ENCODE measurements around the gene AUP1.

The AUP1 gene

DNA sequence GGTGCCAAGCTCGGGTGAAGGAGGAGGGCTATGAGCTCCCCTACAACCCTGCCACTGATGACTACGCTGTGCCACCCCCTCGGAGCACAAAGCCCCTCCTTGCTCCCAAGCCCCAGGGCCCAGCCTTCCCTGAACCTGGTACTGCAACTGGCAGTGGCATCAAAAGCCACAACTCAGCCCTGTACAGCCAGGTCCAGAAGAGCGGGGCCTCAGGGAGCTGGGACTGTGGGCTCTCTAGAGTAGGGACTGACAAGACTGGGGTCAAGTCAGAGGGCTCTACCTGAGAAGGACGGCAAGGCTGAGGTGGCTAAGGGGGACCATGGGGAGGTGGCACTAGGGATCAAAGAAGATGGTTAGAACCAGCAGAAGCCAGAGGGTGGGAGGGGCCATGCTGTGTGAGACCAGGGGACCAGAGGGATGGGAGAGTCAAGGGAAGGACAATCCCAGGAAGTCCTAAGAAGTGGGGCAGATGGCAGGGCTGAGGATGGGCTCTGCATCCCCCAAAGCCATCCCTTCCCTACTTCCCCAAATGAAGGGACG is 27.4 kb upstream of the AUP1 start:
- DNase-seq (ENCODE audit: low spot score) = no peak

DNA sequence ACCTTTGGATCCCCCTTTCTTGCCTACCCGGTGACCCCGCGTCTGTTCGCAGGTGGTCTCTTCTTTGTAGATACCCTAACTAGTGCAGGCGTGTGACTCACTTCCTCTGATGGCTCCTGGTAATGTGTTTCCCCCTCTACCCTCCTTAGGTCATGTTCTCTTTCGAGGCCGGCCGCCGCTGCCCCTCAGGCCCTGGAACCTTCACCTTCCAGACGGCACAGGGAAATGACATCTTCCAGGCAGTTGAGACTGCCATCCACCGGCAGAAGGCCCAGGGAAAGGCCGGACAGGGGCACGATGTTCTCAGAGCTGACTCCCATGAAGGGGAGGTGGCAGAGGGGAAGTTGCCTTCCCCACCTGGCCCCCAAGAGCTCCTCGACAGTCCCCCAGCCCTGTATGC is 26.7 kb upstream of the AUP1 start:
- DNase-seq (ENCODE audit: low spot score) = no peak

DNA sequence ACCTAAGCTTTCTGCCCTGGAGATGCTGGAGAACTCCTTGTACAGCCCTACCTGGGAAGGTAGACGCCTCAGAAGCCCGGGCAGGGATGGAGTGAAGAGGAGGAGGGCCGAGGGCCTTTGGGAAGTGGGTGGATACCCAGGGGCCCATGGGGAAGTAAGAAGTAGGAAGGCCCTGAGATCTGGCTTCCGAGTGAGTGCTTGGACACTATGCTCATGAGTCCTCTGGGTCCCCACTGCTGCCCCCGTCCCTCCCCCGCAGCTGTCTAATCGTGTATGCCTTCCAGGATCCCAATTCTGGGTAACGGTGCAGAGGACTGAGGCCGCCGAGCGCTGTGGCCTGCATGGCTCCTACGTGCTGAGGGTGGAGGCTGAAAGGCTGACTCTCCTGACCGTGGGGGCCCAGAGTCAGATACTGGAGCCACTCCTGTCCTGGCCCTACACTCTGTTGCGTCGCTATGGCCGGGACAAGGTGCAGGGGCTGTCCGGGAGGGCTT is 26.2 kb upstream of the AUP1 start:
- DNase-seq (ENCODE audit: low spot score) = no peak

DNA sequence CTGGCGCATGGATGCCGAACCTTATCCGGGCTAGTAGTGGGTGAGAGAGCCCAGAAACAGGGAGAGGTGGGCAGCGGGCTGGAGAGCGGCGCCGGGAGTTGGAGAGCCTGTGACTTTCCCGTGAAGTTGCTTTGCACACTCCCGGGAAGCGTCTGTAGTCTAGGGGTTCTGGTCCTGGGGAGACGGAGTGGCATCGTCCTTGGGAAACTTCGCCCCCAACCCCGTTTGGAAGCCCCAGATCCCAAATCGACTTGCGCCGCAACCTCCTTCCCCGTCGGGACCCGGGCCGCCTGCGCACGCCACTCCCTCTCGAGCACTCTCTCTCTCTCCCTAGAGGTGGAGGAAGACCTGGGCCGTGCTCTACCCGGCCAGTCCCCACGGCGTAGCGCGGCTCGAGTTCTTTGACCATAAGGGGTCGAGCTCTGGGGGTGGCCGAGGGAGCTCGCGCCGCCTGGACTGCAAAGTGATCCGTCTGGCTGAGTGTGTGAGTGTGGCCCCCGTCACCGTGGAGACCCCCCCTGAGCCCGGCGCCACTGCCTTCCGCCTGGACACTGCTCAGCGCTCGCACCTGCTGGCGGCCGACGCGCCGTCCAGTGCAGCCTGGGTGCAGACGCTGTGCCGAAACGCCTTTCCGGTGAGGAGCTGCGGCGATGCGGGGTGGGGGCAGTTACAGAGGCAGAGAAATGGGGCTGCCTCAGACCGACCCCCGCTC is 25.5 kb upstream of the AUP1 start:
- DNase-seq (ENCODE audit: low spot score) = peak; percentile 59

DNA sequence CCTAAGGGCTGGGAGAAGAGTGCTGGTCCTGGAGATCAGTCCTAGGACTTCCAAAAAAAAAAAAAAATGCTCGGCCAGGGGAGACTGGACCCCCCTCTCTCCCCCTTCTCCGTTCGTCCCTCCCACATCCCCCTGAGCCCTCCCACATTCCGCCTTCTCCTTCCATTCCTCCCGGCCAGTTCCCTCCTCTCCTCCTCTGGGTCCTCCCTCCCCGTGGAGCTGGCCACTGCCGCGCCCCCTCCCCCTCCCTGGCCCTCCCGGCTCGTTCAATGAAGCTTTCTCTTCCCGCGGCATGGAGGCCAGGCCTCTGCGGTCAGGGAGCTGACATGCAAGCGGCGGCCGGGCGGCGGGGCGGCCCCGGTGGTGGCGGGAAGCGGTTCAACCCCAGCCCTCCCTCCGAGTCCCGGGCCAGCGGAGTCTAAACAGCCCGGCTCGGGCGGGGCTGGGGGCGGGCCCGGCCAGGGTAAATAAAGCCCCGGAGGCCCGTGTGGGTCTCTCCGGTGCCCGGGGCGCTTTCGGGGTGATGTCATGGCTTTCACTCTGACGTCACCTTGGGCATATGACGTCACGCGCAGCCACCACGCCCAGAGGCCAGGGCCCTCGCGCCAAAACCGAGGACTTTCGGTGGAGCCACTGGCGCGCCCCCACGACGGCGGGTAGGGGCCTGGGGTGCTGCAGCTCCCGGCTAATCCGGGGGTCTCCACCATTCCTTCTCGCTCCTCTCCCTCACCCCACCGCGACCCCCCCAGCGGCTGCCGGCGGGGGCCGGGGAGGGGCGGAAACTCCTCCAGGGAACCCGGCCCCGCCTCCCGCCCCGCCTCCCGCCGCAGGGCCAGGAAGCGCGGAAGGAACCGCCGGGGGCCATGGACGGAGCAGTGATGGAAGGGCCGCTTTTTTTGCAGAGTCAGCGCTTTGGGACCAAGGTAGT is 24.6 kb upstream of the AUP1 start, which contains the start of the genes DOK1 and LOXL3:
Gene DOK1, plus strand, starts transcription at position 829 of the 928 bp plus-strand sequence. Its CDS starts 35 bp downstream, at position 864.
Gene LOXL3, minus strand, starts transcription at position 51 of the 928 bp plus-strand sequence. CDS start 1,308 bp downstream, outside the sequence.
- DNase-seq (ENCODE audit: low spot score) = peak; percentile 69

DNA sequence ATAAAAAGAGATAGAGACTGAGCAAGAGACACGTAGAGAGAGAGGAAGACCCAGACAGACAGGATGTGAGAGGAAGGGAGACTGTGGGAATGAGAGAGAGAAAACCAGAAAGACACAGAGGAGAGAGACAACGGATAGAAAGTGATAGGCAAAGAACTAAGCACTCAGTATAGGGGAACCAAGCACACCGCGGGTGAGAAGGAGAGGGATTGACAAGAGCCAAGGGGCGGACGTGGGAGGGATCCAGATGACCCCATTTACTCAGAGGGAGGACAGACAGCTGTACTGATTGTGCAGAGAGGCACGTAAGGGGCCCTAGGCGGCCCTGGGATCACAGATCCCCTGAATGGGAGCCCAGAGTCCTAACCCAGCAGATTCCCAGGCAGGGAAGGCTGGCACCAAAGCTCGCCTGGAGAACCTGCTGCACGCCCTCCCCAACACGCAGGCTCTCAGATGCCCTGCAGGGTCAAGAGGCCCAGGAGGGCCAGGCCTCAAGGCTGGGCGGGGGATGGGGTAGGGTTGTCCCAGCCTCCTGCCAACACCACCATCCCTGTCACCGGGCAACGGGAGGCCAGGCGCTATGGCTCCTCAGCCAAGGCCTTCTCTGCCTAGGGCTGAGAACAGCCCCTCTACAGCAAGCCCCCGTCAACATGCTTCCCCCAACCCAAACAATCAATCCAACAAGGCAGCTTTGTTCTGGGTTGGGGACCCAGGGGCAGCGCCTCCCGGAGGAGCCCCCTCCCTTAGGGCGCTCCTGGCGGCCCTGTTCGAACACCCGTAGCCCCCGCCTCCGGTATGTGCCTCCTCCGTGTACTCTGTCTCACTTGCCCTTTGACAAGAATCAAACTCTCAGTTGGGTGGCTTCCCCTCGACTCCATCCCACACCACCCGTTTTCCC is 23.7 kb upstream of the AUP1 start:
- no peak for DNase-seq (ENCODE audit: low spot score)

GRCh38 chr2:74551942-74552913 is 22.7 kb upstream of the AUP1 start:
- no peak for DNase-seq (ENCODE audit: low spot score)

DNA sequence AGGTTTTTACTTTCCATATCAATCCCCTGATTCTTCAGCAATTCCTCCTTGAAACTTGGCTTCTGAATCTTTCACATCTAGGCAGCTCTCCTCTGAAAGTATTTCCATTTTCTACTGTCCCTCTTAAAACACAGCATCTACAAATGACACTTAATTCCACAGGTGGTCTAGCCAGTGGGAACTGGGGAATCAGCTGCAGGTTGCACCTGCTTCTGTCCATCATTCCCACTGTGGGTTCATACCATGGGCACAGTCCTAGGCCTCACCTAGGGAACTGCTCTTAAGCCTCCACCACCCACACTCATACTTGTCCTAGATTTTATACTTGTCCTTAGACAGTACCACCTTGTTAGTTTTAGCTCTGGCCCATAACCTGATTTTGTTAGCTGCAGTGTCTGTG is 22.0 kb upstream of the AUP1 start:
- DNase-seq (ENCODE audit: low spot score) = no peak

DNA sequence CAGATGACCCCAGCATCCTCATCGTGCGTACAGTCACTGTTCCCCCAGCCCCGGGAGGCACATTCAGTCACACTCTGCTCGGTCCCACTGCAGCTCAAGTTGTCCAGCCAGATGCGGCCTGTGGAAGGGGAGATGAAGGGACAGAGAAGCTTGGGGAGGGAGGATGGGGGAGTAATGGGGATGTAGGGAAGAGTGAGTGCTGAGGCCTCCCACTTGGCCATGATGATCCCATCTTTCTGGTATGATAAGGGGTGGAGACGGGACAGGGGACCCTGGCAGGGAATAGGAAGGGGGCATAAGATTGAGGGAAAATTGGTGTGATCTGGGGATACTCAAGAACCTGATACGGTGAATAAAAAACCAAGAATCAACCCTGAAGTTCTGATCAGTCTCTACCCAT is 20.7 kb upstream of the AUP1 start:
- DNase-seq (ENCODE audit: low spot score) = no peak

DNA sequence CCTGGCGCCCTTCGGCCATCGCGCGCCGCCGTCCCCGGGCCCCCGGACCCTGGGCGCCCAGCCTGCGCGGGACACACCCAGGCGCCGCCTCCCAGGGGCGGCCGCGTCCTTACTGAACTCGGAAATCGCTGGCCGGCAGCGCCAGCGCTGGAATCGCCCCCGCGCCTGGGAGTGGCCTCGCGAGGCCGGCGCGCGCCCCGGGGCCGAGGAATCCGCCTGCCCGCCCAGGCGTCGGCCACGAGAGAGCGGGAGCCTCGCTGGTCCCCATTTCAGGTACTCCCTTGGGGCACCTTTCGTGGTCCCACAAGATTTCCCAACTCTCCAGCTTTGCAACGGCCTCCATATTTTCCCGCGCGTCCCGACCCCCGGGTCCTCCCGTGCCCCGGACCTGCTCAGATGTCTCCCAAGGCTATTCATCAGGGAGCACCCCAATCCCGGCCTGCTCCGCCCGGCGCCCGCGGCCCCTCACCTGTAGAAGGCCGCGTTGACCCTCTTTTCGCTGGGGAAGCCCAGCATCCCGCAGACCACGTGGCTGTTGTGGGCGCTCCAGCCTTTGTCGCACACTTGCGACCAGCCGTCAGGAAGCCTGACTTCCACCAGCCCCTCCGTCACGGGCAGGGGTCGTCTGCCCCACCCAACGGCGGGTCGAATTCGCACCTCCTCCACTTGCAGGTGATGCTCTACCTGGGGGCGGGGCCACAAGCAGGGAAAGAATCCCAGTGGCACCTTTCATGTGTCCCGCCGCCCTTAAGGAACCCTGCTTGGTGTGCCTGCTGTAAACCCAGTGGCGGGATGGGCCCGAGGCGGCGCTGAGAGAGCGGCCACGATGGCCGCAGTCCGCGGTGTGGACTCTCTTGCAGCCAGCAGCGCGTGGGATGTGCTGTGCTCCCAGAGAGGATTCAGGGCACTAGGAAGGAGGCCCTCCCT is 19.7 kb upstream of the AUP1 start:
- DNase-seq (ENCODE audit: low spot score) = peak; percentile 76

DNA sequence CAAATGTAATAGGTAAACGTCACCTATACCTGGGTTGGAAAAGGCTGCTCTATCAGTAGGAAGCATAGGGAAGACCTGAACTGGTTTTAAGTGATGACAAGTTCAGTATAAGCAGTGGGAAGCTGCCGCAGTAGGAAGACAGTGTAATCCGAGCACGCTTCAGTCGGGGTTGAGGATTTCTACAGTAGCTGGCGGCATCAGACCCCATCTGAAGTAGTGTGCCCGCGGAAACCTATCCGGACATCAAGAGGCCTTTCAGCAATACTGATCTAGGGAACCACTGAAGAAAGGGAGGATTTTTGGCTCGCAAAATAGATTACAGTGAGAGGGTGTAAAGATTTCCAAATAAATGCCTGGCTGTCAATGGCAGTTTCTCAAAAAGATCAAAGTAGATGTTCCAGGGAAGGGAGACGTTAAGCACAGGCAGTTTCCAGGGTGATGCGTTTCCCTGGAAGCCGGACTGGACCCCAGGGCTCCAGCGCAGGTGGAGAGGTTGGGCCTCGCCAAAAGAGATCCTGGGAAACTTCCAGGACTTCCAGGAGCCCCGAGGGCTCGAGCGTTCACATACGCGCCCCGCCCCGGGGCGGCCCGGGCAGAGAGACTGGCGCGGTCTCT is 18.9 kb upstream of the AUP1 start:
- no peak for DNase-seq (ENCODE audit: low spot score)

GRCh38 chr2:74546004-74546403 is 16.5 kb upstream of the AUP1 start:
- DNase-seq (ENCODE audit: low spot score) = no peak

DNA sequence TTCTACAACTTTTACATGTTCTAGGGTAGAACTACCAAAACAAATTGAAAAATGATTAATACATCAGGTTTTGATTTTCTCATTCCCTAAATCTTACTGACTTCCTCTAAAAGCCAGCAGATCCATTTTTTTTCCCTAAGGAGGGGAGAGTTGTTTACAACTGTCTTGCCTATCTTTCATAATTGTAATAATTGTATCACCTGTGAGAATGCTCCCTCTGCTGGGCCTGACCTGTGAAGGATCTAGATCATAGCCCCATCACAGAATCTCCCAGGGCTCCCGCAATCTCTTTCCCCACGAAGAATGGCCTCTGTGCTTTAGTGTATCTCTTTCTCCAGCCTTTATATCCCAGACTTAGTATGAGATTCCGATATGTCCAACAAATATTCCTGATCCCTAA is 15.1 kb upstream of the AUP1 start:
- DNase-seq (ENCODE audit: low spot score) = no peak

GRCh38 chr2:74542978-74543377 is 13.5 kb upstream of the AUP1 start:
- DNase-seq (ENCODE audit: low spot score) = no peak

- no peak for DNase-seq (ENCODE audit: low spot score)
Observed at GRCh38 chr2:74540291-74540690, 10.8 kb upstream of the AUP1 start.

GRCh38 chr2:74538881-74539339 is 9.4 kb upstream of the AUP1 start:
- no peak for DNase-seq (ENCODE audit: low spot score)

GRCh38 chr2:74537140-74537539 is 7.6 kb upstream of the AUP1 start:
- no peak for DNase-seq (ENCODE audit: low spot score)

DNA sequence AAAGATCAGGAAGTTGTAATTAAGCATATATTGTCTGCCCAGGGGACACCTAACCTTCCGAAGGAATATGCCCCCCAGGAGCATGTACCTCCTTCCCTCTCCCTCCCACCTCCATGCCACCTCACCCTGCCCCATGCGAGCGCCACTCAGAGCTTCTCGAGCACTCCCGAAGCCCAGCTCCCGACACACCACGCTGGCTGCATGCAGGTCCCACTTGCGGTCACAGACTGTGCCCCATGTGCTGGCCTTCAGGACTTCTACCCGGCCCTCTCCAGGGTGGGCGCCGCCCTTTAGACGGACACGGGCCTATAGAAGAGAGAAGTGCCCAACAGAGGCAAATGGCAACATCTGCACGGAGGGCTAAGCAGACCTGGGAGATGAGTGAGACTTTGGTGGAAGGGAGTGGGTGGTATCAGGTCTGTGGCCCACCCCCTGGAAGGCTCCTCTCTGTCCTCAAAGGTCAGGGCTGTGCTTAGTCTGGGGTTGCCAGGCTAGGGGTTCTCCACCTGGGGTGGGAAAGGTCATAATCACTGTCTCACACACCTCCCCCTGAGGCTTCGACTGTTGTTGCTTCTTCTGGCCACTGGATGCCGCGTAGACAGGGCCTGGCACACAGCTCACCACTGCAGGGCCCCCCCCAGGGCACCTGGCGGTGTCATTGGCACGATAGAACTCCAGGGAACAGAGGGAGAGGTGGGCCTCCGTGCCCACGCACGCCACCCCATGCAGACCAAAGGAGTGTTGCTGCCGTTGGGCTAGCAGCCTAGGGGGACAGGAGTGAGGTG is 6.9 kb upstream of the AUP1 start:
- no peak for DNase-seq (ENCODE audit: low spot score)

Data from HuH-7.5 (cell line).